ENCODE measurements around the gene HLA-DMA. TPM values are rescaled to one million over a fixed set of nuclear protein-coding genes. Genes with fewer than 3 reads are reported as not detected.

HLA-DMA gene
- total and polyA plus RNA-seq, 2 of the 13 experiments (the other 11 are each of a cell fraction or from before 2014, with no cell fraction given): 0.70 to 0.71 TPM

DNA sequence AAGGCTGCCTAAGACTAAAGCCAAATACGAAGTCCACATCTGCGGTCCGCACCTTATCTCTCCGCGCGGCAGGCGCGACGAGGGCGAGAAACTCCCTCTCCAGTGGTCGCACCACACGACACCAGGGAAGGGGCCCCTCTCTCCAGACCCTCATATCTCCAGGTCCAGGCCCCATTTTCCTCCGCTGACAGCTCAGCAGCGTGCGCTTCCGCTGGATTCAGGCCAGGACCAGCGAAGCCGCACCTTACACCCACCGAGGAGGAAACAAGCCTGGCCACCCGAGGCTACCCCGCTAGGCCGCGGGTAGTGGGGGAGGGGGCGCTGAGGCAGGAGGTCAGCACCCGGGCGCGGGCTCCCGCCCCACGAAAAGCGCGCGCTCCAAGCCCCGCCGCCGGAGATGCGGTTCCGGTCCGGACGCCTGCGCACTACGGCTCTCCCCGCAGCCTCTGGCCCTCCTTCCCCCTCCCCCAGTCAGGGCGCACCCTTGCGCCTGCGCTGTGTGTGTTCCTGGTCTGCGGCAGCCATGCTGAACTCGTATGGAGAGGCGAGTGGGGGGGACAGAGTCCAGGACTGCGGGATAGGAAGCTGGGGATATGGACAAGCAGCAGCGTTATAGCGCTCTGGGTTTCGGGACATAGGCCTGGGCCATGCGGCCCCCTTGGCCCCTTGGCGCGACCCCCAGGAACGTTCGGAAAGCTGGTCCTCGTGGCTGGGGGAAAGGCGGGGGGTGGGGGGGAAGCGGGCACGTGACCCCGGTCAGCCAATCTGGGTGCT is 15.4 kb upstream of the HLA-DMA start, which contains the start of gene BRD2 (continued):
- TF ChIP-seq POLR2AphosphoS2 (IDR thresholded peaks at IDR 0.05; ENCODE audit: low read depth, low read length) (peak; percentile 89; the same call in 1 of the 2 replicates), ZNF552 (CRISPR knock-in tag; IDR thresholded peaks at IDR 0.05; ENCODE audit: borderline replicate concordance) (peak; percentile 96), KLF13 (CRISPR knock-in tag; IDR thresholded peaks at IDR 0.05) (no peak; the same call in 1 of the 2 replicates), GPBP1L1 (CRISPR knock-in tag; IDR thresholded peaks at IDR 0.05) (no peak), GLMP (CRISPR knock-in tag; IDR thresholded peaks at IDR 0.05; ENCODE audit: borderline replicate concordance) (no peak), NCOA1 (CRISPR knock-in tag; IDR thresholded peaks at IDR 0.05) (0 out of 2 replicates have a peak, but pooled peaks have one; percentile 90), PRDM10 (CRISPR knock-in tag; IDR thresholded peaks at IDR 0.05; ENCODE audit: low read depth) (0 out of 2 replicates have a peak, but pooled peaks have one; percentile 44), ELF4 (CRISPR knock-in tag; IDR thresholded peaks at IDR 0.05; ENCODE audit: borderline replicate concordance) (peak; percentile 56; the same call in 1 of the 2 replicates), ZNF333 (CRISPR knock-in tag; IDR thresholded peaks at IDR 0.05; ENCODE audit: borderline replicate concordance) (no peak; the same call in 1 of the 2 replicates), FOXA1 (IDR thresholded peaks at IDR 0.05) (no peak), FOXA1 (CRISPR knock-in tag; IDR thresholded peaks at IDR 0.05) (peak; percentile 30), PHF20 (CRISPR knock-in tag; IDR thresholded peaks at IDR 0.05) (peak; percentile 70), EED (CRISPR knock-in tag; IDR thresholded peaks at IDR 0.05) (peak; percentile 90), ZNF883 (CRISPR knock-in tag; IDR thresholded peaks at IDR 0.05; ENCODE audit: not compliant biosample characterization) (peak; percentile 92), RBAK (CRISPR knock-in tag; IDR thresholded peaks at IDR 0.05) (no peak), MAF1 (CRISPR knock-in tag; IDR thresholded peaks at IDR 0.05; ENCODE audit: borderline replicate concordance) (0 out of 2 replicates have a peak, but pooled peaks have one; percentile 70)
- TF ChIP-seq, protein P1, sequence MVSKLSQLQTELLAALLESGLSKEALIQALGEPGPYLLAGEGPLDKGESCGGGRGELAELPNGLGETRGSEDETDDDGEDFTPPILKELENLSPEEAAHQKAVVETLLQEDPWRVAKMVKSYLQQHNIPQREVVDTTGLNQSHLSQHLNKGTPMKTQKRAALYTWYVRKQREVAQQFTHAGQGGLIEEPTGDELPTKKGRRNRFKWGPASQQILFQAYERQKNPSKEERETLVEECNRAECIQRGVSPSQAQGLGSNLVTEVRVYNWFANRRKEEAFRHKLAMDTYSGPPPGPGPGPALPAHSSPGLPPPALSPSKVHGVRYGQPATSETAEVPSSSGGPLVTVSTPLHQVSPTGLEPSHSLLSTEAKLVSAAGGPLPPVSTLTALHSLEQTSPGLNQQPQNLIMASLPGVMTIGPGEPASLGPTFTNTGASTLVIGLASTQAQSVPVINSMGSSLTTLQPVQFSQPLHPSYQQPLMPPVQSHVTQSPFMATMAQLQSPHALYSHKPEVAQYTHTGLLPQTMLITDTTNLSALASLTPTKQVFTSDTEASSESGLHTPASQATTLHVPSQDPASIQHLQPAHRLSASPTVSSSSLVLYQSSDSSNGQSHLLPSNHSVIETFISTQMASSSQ (IDR thresholded peaks at IDR 0.05; ENCODE audit: low read depth): 0 out of 2 replicates have a peak, but pooled peaks have one; percentile 11
- TF ChIP-seq, protein P1 (CRISPR knock-in tag; IDR thresholded peaks at IDR 0.05; ENCODE audit: borderline replicate concordance): peak; percentile 30; the same call in 1 of the 2 replicates
